ENCODE results near the gene FAHD1.

The FAHD1 gene

GRCh38 chr16:1877804-1878203, 50.8 kb downstream of the FAHD1 start:
- in situ Hi-C loops (cut with MboI; ENCODE audit: low sequenced_read_pairs), result no loop called here

- in situ Hi-C loops (cut with MboI; ENCODE audit: low sequenced_read_pairs), result no loop called here
These were observed 51.2 kb downstream of the FAHD1 start for GRCh38 chr16:1878256-1878655.
